Stimulated activated CD4-positive, alpha-beta T cell treated with anti-CD3 and anti-CD28 coated beads, TNF-alpha, amount 100 ng/mL, for 1 hour (primary cell): Measurements from ENCODE around the gene DNER.
"Not testable (repeated sequence)": the region's sequence is repeated elsewhere in the genome, so short reads cannot be mapped to it uniquely, and the experiment has no call there.

Source experiments
- DNase-seq, 3 donors: peaks; one replicate each; pipeline ENCODE4 v3.0.0-alpha.2; 2020; ENCODE audit warnings: low read depth in 3 of 3, low spot score in 1 of 3

The DNER gene

GRCh38 chr2:229346816-229347540 is 367.4 kb downstream of the DNER start:
- DNase-seq: no peak

- no peak for DNase-seq
Observed at GRCh38 chr2:229344955-229345354, 369.4 kb downstream of the DNER start.

GRCh38 chr2:229344151-229344551 is 370.2 kb downstream of the DNER start:
- no peak for DNase-seq

GRCh38 chr2:229343661-229344060 is 370.7 kb downstream of the DNER start:
- DNase-seq: no peak

- DNase-seq: no peak
Observed at GRCh38 chr2:229342376-229342775, 372.0 kb downstream of the DNER start.

GRCh38 chr2:229340086-229340760 is 374.1 kb downstream of the DNER start:
- DNase-seq: no peak

GRCh38 chr2:229339618-229340017 is 374.7 kb downstream of the DNER start:
- no peak for DNase-seq

- DNase-seq: not testable (repeated sequence)
Observed at GRCh38 chr2:229339171-229339570, 375.2 kb downstream of the DNER start.

GRCh38 chr2:229335877-229336346 is 378.4 kb downstream of the DNER start:
- DNase-seq: no peak

GRCh38 chr2:229335330-229335729 is 379.0 kb downstream of the DNER start:
- no peak for DNase-seq

GRCh38 chr2:229330952-229331351 is 383.4 kb downstream of the DNER start:
- no peak for DNase-seq

GRCh38 chr2:229319558-229319957 is 394.8 kb downstream of the DNER start:
- DNase-seq: no peak

GRCh38 chr2:229314117-229314516 is 400.2 kb downstream of the DNER start:
- DNase-seq: no peak

GRCh38 chr2:229313591-229313990 is 400.8 kb downstream of the DNER start:
- DNase-seq: no peak
